IMR-90 (cell line): ENCODE data around the gene AP2A1. TPM values are rescaled to one million over a fixed set of nuclear protein-coding genes. Genes with fewer than 3 reads are reported as not detected.

ENCODE experiments used
- ATAC-seq: fragments of 200-7000 bp; cut with Tn5 transposase; 2 replicates; pipeline ENCODE4 v1.9.1; 2020; ENCODE audit warnings: low read depth, mild to moderate bottlenecking, moderate library complexity
- BruUV-seq: library from RNA; stranded (reverse); fragments of 400-500 nt; replicated peaks from 2 replicates; lab custom pipeline; 2021; lab: Mats Ljungman, UMichigan
- CTCF ChIA-PET: fragments of 300-600 bp; formaldehyde crosslinking; extraction: SDS; loops from one replicate; lab custom pipeline; 2021; ENCODE audit warnings: antibody characterized with exemption; lab: Yijun Ruan, JAX
- POLR2A ChIA-PET: fragments of 300-600 bp; sonication (Branson Sonifier 250); formaldehyde crosslinking; loops from one replicate; lab custom pipeline; 2022; ENCODE audit warnings: antibody characterized with exemption; ENCODE audit not compliant: unreplicated experiment; lab: Charles Lee
- DNase-seq: peaks from one replicate; pipeline ENCODE4 v3.0.0; 2013
- H2AFZ ChIP-seq: replicated peaks from 2 replicates; pipeline ENCODE3; 2013; ENCODE audit warnings: low read length, mild to moderate bottlenecking; ENCODE audit not compliant: poor library complexity
- H2AK5ac ChIP-seq: 2 replicates; pipeline ENCODE4 v1.6.1; 2013; ENCODE audit warnings: low read depth, low read length, inconsistent platforms
- H2AK9ac ChIP-seq: replicated peaks from 2 replicates; pipeline ENCODE3; 2013; ENCODE audit warnings: mild to moderate bottlenecking, low read depth, low read length, moderate library complexity; ENCODE audit not compliant: poor library complexity
- H2BK120ac ChIP-seq: 2 replicates; pipeline ENCODE4 v1.6.1; 2013; ENCODE audit warnings: low read depth, low read length, inconsistent platforms
- H2BK15ac ChIP-seq: 3 replicates; pipeline ENCODE4 v1.6.1; 2013; ENCODE audit warnings: low read depth, low read length, inconsistent platforms
- H2BK20ac ChIP-seq: 2 replicates; pipeline ENCODE4 v1.6.1; 2013; ENCODE audit warnings: low read depth, mild to moderate bottlenecking, inconsistent platforms, low read length, moderate library complexity
- H2BK5ac ChIP-seq: 2 replicates; pipeline ENCODE4 v1.6.1; 2013; ENCODE audit warnings: mild to moderate bottlenecking, low read depth, low read length, inconsistent platforms; ENCODE audit not compliant: poor library complexity, severe bottlenecking
- H3K14ac ChIP-seq: replicated peaks from 2 replicates; pipeline ENCODE4 v1.6.1; 2013; ENCODE audit warnings: low read depth, low read length, inconsistent platforms
- H3K18ac ChIP-seq: 2 replicates; pipeline ENCODE4 v1.6.1; 2013; ENCODE audit warnings: low read depth, low read length, control low read depth
- H3K23ac ChIP-seq: 2 replicates; pipeline ENCODE4 v1.6.1; 2013; ENCODE audit warnings: low read depth, low read length, inconsistent platforms
- H3K27ac ChIP-seq: 2 replicates; pipeline ENCODE4 v1.5.1; 2013; ENCODE audit warnings: mild to moderate bottlenecking, control low read depth, low read length; ENCODE audit not compliant: insufficient read depth
- H3K27me3 ChIP-seq: 2 replicates; pipeline ENCODE4 v1.6.1; 2013; ENCODE audit warnings: low read length; ENCODE audit not compliant: control insufficient read depth, insufficient read depth
- H3K36me3 ChIP-seq: 2 replicates; pipeline ENCODE4 v1.6.1; 2013; ENCODE audit warnings: low read length, mixed read lengths; ENCODE audit not compliant: control insufficient read depth, insufficient read depth
- H3K4ac ChIP-seq: 2 replicates; pipeline ENCODE4 v1.6.1; 2013; ENCODE audit warnings: low read depth, low read length, inconsistent platforms
- H3K4me1 ChIP-seq: 2 replicates; pipeline ENCODE4 v1.6.1; 2013; ENCODE audit warnings: low read length, mixed read lengths; ENCODE audit not compliant: control insufficient read depth, insufficient read depth
- H3K4me2 ChIP-seq: 2 replicates; pipeline ENCODE4 v1.6.1; 2013; ENCODE audit warnings: low read depth, mild to moderate bottlenecking, control low read depth, low read length, moderate library complexity
- H3K4me3 ChIP-seq: 2 replicates; pipeline ENCODE4 v1.5.1; 2013; ENCODE audit warnings: low read depth, mild to moderate bottlenecking, control low read depth, low read length, moderate library complexity; ENCODE audit not compliant: insufficient read depth
- H3K56ac ChIP-seq: 2 replicates; pipeline ENCODE4 v1.6.1; 2013; ENCODE audit warnings: low read length, inconsistent platforms; ENCODE audit not compliant: insufficient read depth; ENCODE audit errors: extremely low read depth
- H3K79me1 ChIP-seq, 2 experiments: 2 replicates each; pipeline ENCODE4 v1.6.1; 2013; ENCODE audit warnings: low read length in 2 of 2, inconsistent platforms in 1 of 2, low read depth in 1 of 2
- H3K9ac ChIP-seq: 2 replicates; pipeline ENCODE4 v1.6.1; 2013; ENCODE audit warnings: low read depth, low read length, control low read depth
- H3K9me1 ChIP-seq: 2 replicates; pipeline ENCODE4 v1.6.1; 2013; ENCODE audit warnings: low read length, inconsistent platforms; ENCODE audit not compliant: insufficient read depth
- H3K9me3 ChIP-seq: 2 replicates; pipeline ENCODE4 v1.6.1; 2013; ENCODE audit warnings: low read length; ENCODE audit not compliant: control insufficient read depth, insufficient read depth
- H4K20me1 ChIP-seq: 2 replicates; pipeline ENCODE4 v1.6.1; 2013; ENCODE audit warnings: low read length, inconsistent platforms; ENCODE audit not compliant: insufficient read depth
- H4K5ac ChIP-seq: 2 replicates; pipeline ENCODE4 v1.6.1; 2013; ENCODE audit warnings: mild to moderate bottlenecking, low read depth, low read length, control low read depth
- H4K8ac ChIP-seq, 2 experiments: 2 replicates each; pipeline ENCODE4 v1.6.1; 2013; ENCODE audit warnings: low read depth in 2 of 2, low read length in 2 of 2, control low read depth in 1 of 2, inconsistent platforms in 1 of 2
- H4K91ac ChIP-seq: 2 replicates; pipeline ENCODE4 v1.6.1; 2013; ENCODE audit warnings: low read depth, low read length, inconsistent platforms; ENCODE audit not compliant: insufficient read depth
- BHLHE40 ChIP-seq: fragments of 150-350 bp; IDR thresholded peaks from 2 replicates; pipeline ENCODE4 v1.6.1; 2016; ENCODE audit warnings: mild to moderate bottlenecking, low read depth, low read length
- CEBPB ChIP-seq: IDR thresholded peaks from 2 replicates; pipeline ENCODE4 v1.6.1; 2012; ENCODE audit warnings: low read depth, low read length, improper control_type of control experiment
- CHD1 ChIP-seq: IDR thresholded peaks from 2 replicates; pipeline ENCODE4 v1.6.1; 2012; ENCODE audit warnings: low read depth, low read length, improper control_type of control experiment
- ELK1 ChIP-seq: fragments of 150-350 bp; IDR thresholded peaks from 2 replicates; pipeline ENCODE4 v1.6.1; 2016; ENCODE audit warnings: low read depth, mild to moderate bottlenecking, low read length, moderate library complexity, borderline replicate concordance
- MAFK ChIP-seq: IDR thresholded peaks from 2 replicates; pipeline ENCODE4 v1.6.1; 2012; ENCODE audit warnings: low read depth, low read length, improper control_type of control experiment
- MAZ ChIP-seq: IDR thresholded peaks from 2 replicates; pipeline ENCODE4 v1.6.1; 2012; ENCODE audit warnings: low read depth, mild to moderate bottlenecking, low read length, improper control_type of control experiment, moderate library complexity, borderline replicate concordance
- MXI1 ChIP-seq: IDR thresholded peaks from 2 replicates; pipeline ENCODE4 v1.6.1; 2012; ENCODE audit warnings: low read depth, mild to moderate bottlenecking, low read length, moderate library complexity, borderline replicate concordance
- NFE2L2 ChIP-seq: fragments of 150-350 bp; IDR thresholded peaks from 2 replicates; pipeline ENCODE4 v1.6.1; 2016; ENCODE audit warnings: low read depth, mild to moderate bottlenecking, low read length
- POLR2A ChIP-seq: IDR thresholded peaks from 2 replicates; pipeline ENCODE4 v1.6.1; 2012; ENCODE audit warnings: mild to moderate bottlenecking, low read depth, low read length
- RAD21 ChIP-seq: IDR thresholded peaks from 2 replicates; pipeline ENCODE4 v1.6.1; 2012; ENCODE audit warnings: low read length, improper control_type of control experiment
- RCOR1 ChIP-seq: IDR thresholded peaks from 2 replicates; pipeline ENCODE4 v1.6.1; 2012; ENCODE audit warnings: mild to moderate bottlenecking, low read length, improper control_type of control experiment; ENCODE audit not compliant: insufficient replicate concordance
- RFX5 ChIP-seq: IDR thresholded peaks from 2 replicates; pipeline ENCODE4 v1.8.0; 2012; ENCODE audit warnings: low read depth, mild to moderate bottlenecking, low read length, moderate library complexity
- SMC3 ChIP-seq: fragments of 150-350 bp; IDR thresholded peaks from 2 replicates; pipeline ENCODE4 v1.6.1; 2016; ENCODE audit warnings: low read depth, mild to moderate bottlenecking, antibody characterized with exemption, low read length, moderate library complexity
- USF2 ChIP-seq: fragments of 150-350 bp; IDR thresholded peaks from 2 replicates; pipeline ENCODE4 v1.6.1; 2017; ENCODE audit warnings: mild to moderate bottlenecking, antibody characterized with exemption, low read length, low read depth
- WGBS, 2 experiments: methylation state at CpG; one replicate each; pipeline versions ENCODE4 v1.1.5 to v1.1.7; 2013; ENCODE audit warnings: missing lambda C conversion rate in 2 of 2; ENCODE audit not compliant: insufficient read length in 1 of 2; ENCODE audit errors: extremely low coverage in 2 of 2; 5-methylcytosine and 5-hydroxymethylcytosine counted together
- dilution Hi-C: fragments of 300-500 bp; cut with HindIII; formaldehyde crosslinking; loops from one replicate; pipeline ENCODE4 v1.14.3; 2018; ENCODE audit warnings: low sequenced_read_pairs; ENCODE audit not compliant: unreplicated experiment
- in situ Hi-C: fragments of 300-500 bp; cut with MboI; formaldehyde crosslinking; loops from 3 replicates; pipeline ENCODE4 v1.14.3; 2019; ENCODE audit warnings: low sequenced_read_pairs, inconsistent platforms, mixed read lengths
- intact Hi-C: fragments of 100-400 bp; cut with micrococcal nuclease; formaldehyde crosslinking; loops from 2 replicates; pipeline ENCODE4 v1.10.0; 2022
- polyA plus RNA-seq, 3 experiments: library from polyadenylated mRNA; depleted of rRNA; stranded (reverse); fragments of >200 nt; gene quantifications; 2 replicates each; pipeline ENCODE4 v1.2.3, GENCODE V29; 2012; ENCODE audit warnings: low replicate concordance in 1 of 3
- total RNA-seq: library from RNA; depleted of rRNA; stranded (reverse); fragments of >200 nt; gene quantifications from 2 replicates; pipeline ENCODE4 v1.2.3, GENCODE V29; 2012
- TF ChIP-seq, protein P1 (sequence below): conservative IDR thresholded peaks from 2 replicates; pipeline ENCODE4 v1.5.1; 2012; ENCODE audit warnings: mild to moderate bottlenecking, low read depth, low read length, improper control_type of control experiment

AP2A1 gene
- total and polyA plus RNA-seq, 2 of the 4 experiments (the other 2 are of a cell fraction) = 40.7 to 122 TPM

GRCh38 chr19:49761625-49762311 is 5.0 kb upstream of the AP2A1 start:
- no peaks in the 10 kb centered on the region for H3K9me3 ChIP-seq
- H3K4me3 ChIP-seq = no peak overlapping the region
- intact Hi-C loops = no loop called here
- dilution Hi-C loops = no loop called here
- H3K9ac ChIP-seq = no peak overlapping the region
- 0 out of 2 replicates have a peak, but pooled peaks cover 3% of the 10 kb centered on the region for H3K9me1 ChIP-seq
- no peak overlapping the region for H3K4ac ChIP-seq
- BruUV-seq = no TSS peak
- no peak overlapping the region for H2BK120ac ChIP-seq
- no peaks in the 10 kb centered on the region for H3K79me1 ChIP-seq
- WGBS, 2 experiments = 90% methylated on average over 9 of the region's 16 CpGs; no CpG with 5 or more reads in 1 of the 2 experiments
- H3K18ac ChIP-seq = no peak overlapping the region
- H4K20me1 ChIP-seq = no peaks in the 10 kb centered on the region
- H3K56ac ChIP-seq = no peak overlapping the region
- peaks cover 10% of the 10 kb centered on the region for H3K4me1 ChIP-seq
- no peak overlapping the region for H3K14ac ChIP-seq
- H2AFZ ChIP-seq = peak overlapping the region; percentile 72
- no peak overlapping the region for H3K27ac ChIP-seq
- H2BK15ac ChIP-seq = no peak overlapping the region
- ATAC-seq (no peak), DNase-seq (peak; percentile 56)
- no peak overlapping the region for H4K91ac ChIP-seq
- ChIA-PET CTCF (no interaction called here), POLR2A (no interaction called here)
- no peak overlapping the region for H3K4me2 ChIP-seq
- in situ Hi-C loops = no loop called here
- no peak overlapping the region for H2AK5ac ChIP-seq
- TF ChIP-seq CEBPB (no peak), SMC3 (peak; percentile 23; the same call in 1 of the 2 replicates), RAD21 (peak; percentile 52), BHLHE40 (no peak), POLR2A (no peak), MXI1 (no peak), ELK1 (no peak), RFX5 (no peak), CHD1 (no peak), USF2 (no peak), RCOR1 (no peak), MAFK (no peak), NFE2L2 (no peak), MAZ (no peak)
- TF ChIP-seq, protein P1, sequence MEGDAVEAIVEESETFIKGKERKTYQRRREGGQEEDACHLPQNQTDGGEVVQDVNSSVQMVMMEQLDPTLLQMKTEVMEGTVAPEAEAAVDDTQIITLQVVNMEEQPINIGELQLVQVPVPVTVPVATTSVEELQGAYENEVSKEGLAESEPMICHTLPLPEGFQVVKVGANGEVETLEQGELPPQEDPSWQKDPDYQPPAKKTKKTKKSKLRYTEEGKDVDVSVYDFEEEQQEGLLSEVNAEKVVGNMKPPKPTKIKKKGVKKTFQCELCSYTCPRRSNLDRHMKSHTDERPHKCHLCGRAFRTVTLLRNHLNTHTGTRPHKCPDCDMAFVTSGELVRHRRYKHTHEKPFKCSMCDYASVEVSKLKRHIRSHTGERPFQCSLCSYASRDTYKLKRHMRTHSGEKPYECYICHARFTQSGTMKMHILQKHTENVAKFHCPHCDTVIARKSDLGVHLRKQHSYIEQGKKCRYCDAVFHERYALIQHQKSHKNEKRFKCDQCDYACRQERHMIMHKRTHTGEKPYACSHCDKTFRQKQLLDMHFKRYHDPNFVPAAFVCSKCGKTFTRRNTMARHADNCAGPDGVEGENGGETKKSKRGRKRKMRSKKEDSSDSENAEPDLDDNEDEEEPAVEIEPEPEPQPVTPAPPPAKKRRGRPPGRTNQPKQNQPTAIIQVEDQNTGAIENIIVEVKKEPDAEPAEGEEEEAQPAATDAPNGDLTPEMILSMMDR = peak; percentile 43
- H3K27me3 ChIP-seq = no peaks in the 10 kb centered on the region
- no peak overlapping the region for H2BK20ac ChIP-seq
- no peak overlapping the region for H3K23ac ChIP-seq
- peak overlapping the region in 1 of 2 experiments; percentile 24; a peak in 2 of 4 replicates for H4K8ac ChIP-seq
- no peak overlapping the region for H2AK9ac ChIP-seq
- no peak overlapping the region for H2BK5ac ChIP-seq
- H3K36me3 ChIP-seq = no peaks in the 10 kb centered on the region
- H4K5ac ChIP-seq = peak overlapping the region; percentile 21; the same call in 1 of the 2 replicates
